GM18907 (cell line): ENCODE data around the gene LRFN5.
"Not testable (repeated sequence)": the region's sequence is repeated elsewhere in the genome, so short reads cannot be mapped to it uniquely, and the experiment has no call there.

Source experiments
- ATAC-seq: cut with Tn5 transposase; IDR thresholded peaks from one replicate; pipeline ENCODE4 v1.9.1; 2021; ENCODE audit warnings: mild to moderate bottlenecking, moderate library complexity; ENCODE audit not compliant: unreplicated experiment

The LRFN5 gene

GRCh38 chr14:41636492-41637392 lies 30.1 kb downstream of the LRFN5 start:
- ATAC-seq = no peak

DNA sequence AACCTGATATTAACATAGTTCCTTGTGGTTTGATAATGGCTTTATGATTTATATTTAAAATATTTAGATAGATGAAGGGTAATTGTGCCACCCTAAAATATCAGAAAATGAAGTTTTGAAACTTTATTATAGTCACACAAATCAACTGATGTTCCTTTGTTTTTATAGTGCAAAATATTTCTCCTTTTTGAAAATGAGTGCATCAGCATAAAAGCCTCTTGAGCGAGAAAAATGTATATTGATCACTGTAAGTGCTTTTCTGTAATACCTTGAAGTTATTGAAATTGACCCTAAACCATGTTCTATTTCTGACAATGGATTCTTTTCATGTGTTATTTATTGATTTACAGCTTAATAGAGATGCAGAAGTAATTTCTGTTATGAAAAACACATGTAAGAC lies 35.0 kb downstream of the LRFN5 start:
- no peak for ATAC-seq

GRCh38 chr14:41642367-41642766 lies 35.7 kb downstream of the LRFN5 start:
- no peak for ATAC-seq

DNA sequence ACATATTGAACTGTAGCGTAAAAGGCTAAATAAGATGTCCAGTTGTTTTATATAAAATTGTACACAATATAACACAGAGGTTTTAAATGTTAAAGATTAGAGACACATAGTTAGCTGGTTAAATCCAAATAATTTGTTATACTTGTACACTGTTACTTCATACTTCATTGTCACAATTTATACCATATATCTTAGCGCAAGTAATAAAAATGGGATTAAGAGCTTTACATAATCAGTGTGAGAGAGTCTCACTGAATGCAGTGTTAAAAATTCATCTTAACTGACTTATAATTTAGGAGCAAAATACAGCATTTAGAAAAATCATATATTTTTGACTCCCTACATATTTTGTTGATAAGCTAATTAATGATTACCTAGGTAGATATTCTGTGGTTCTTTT lies 36.1 kb downstream of the LRFN5 start:
- no peak for ATAC-seq

DNA sequence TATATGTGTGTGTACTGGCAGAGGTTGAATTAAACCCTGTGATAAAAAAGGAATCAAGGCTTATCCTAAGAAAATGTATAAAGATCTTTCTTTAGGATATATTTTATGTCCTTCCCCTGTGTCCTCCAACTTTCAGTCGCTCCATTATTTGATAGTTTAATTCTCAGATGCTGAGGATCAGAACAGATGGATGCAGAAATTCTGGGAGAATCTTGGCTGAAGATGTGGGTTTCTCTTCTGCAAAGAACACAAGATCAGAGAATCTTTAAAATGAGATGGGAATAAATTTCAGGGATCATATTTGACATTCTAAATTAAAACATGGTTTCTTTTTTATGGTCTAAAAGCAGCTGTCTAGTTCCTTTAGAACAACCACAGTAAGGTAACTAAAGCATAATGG lies 37.9 kb downstream of the LRFN5 start:
- no peak for ATAC-seq

GRCh38 chr14:41650802-41651201 lies 44.1 kb downstream of the LRFN5 start:
- no peak for ATAC-seq

DNA sequence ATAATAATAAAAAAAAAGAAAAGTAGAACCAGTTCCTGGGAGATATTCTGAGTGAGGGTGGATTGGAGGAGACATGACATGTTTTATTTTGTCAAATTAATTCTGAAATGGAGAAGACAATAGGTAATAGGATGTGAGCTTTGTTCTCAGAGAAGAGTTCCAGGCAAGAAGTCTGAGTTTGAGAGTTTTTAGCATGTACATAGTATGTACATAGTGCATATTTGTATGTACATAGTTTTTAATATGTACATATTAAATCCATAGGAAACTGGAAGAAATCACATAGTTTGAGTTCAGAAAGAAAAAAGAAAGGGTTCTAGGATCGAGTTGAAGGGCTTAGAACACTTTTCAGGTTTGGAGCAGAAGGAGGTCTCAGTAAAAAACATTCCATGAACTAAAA lies 47.5 kb downstream of the LRFN5 start:
- no peak for ATAC-seq

DNA sequence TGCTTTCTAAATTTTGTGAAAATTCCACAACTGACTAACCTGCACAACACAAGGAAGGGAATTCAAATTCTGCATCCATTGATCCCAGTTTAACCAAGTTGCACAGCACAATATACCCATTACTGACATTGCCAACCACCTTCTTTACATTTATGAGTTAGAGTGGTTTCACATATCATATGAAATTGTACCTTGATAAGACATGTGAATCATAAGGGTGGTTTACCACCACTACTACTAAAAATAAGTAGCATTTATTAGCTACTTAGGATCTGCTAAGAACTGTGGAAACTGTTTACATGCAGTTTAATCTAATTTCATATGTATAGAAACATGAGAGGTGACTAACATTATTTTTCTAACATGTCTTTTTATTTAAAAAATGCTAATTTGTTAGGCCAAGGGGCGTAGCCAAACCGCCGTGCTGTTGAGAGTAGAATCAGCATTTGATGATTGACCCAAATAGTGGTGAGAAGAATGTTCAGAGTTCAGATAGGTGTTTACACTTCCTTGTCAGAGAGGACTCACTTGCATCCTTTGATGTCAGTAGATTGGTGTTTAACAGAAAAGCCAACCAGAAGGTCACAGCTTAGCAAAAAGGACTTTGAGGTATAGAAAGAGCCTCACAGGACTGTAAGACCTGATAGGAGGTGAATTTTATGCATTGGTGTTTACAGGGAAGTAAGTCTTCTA lies 56.2 kb downstream of the LRFN5 start:
- no peak for ATAC-seq

GRCh38 chr14:41663473-41663850 lies 56.8 kb downstream of the LRFN5 start:
- no peak for ATAC-seq

- no peak for ATAC-seq
Measured at GRCh38 chr14:41666301-41666700, 59.6 kb downstream of the LRFN5 start.

GRCh38 chr14:41668356-41668755 lies 61.7 kb downstream of the LRFN5 start:
- no peak for ATAC-seq

DNA sequence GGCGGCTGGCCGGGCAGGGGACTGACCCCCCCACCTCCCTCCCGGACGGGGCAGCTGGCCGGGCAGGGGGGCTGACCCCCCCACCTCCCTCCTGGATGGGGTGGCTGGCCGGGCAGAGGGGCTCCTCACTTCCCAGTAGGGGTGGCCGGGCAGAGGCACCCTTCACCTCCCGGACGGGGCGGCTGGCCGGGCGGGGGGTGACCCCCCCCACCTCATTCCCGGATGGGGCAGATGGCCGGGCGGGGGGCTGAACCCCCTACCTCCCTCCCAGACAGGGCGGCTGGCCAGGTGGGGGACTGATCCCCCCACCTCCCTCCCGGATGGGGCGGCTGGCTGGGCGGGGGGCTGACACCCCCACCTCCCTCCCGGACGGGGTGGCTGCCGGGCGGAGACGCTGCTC lies 66.9 kb downstream of the LRFN5 start:
- ATAC-seq = not testable (repeated sequence)

DNA sequence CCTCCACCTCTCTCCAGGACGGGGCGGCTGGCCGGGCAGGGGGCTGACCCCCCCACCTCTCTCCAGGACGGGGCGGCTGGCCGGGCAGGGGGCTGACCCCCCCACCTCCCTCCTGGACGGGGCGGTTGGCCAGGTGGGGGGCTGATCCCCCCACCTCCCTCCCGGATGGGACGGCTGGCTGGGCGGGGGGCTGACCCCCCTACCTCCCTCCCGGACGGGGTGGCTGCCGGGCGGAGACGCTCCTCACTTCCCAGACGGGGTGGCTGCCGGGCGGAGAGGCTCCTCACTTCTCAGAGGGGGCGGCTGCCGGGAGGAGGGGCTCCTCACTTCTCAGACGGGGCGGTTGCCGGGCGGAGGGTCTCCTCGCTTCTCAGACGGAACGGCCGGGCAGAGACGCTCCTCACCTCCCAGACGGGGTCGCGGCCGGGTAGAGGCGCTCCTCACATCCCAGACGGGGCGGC lies 67.9 kb downstream of the LRFN5 start:
- not testable (repeated sequence) for ATAC-seq

DNA sequence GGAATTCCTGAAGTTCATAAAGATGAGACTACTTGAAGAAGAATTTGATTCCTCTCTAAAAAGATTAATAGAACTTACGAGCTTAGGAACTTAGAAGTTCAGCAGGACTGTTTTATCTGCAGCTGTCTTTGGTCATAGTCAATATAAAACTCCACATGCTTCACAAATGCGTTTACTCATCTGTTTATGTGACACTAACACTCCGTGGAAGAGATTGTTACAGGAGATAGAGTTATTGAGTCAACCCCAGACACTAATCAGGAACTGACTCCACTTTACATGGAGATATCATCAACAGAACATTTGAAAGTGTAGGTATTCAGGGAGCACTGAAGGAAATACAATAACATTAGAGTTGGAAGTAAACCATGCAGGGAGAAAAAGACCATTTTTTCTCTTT lies 92.8 kb downstream of the LRFN5 start:
- no peak for ATAC-seq

GRCh38 chr14:41718477-41719166 lies 111.9 kb downstream of the LRFN5 start:
- no peak for ATAC-seq

DNA sequence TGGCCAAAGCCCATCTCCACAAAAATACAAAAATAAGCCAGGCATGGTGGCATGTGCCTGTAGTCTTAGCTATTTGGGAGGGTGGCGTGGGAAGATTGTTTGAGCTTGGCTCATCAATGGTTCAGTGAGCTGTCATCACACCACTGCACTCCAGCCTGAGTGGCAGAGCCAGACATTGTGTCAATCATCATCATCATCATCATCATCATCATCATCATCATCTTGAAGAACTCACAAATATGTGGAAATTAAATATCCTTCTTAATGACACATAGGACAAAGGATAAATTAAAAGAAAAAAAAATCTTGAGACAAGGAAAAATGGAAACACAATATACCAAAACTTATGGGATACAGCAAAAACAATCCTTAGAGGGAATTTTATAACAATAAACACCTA lies 132.5 kb downstream of the LRFN5 start:
- no peak for ATAC-seq

GRCh38 chr14:41743140-41743539 lies 136.5 kb downstream of the LRFN5 start:
- ATAC-seq = no peak

DNA sequence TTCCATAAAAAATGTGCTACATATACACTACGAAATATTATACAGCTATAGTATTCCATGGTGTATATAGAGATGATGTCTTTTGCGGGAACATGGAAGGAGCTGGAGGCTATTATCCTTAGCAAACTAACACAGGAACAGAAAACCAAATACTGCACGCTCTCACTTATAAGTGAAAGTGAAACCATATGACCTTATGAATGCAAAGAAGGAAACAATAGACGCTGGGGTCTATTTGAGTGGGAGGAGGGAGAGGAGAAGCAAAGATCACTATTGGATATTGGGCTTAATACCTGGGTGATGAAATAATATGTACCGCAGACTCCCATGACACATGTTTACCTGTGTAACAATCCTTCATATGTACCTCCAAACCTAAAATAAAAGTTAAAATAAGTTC lies 142.8 kb downstream of the LRFN5 start:
- ATAC-seq = peak; percentile 82

- not testable (repeated sequence) for ATAC-seq
Measured at GRCh38 chr14:41750575-41750974, 143.9 kb downstream of the LRFN5 start.

DNA sequence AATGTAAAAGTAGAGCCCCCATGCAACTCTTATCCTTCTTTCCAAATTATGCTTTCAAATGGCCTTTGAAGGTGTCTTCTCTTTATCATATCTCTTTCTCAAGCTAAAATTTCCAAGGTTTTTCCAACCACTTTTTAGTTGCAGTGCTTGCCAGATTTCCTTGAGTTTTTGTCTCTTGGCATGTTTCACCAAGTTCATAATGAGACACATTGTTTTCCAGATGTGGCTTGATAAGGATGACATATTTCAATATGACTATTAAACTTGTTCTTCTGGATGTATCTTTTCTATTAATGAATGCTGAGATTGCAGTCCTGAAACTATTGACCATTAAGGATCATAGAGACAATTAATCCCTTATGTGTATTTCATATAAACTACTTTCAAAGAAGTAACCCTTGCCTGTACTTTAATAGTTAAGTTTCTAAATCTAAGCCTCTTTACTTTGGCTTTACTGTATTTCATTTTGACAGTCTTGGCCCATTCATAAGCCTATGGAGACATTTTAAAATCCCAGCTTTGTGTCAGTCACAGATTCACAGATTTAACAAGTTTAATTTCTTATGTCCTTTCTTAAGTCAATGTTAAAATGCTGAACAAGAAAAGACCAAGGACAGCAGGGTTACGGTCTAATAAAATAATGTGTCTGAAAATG lies 151.5 kb downstream of the LRFN5 start:
- no peak for ATAC-seq

DNA sequence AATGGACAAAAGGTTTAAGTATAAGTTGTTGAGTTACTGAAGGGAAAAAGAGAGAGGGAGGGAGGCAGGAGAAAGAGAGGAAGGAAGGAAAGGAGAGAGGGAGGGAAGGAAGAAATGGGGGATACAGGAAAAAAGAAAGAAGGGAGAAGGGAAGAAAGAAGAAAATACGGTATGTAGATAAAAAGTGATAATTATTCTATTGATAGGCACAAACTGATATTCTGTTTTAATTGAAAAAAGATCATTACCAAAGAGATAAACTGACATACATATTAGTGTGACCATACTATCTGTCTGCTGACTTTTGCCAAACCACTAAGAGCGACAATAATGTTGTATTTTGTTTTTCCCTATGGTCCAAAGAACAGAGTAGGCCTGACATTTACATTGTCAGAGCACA lies 154.5 kb downstream of the LRFN5 start:
- ATAC-seq = no peak
